ENCODE measurements around the gene NFKBIE.

The NFKBIE gene

GRCh38 chr6:44276667-44277640 is 11.6 kb upstream of the NFKBIE start:
- TF ChIP-seq CSRNP3 (CRISPR knock-in tag; IDR thresholded peaks at IDR 0.05) = no peak
- TF ChIP-seq ESRRG (CRISPR knock-in tag; IDR thresholded peaks at IDR 0.05) = no peak
- TF ChIP-seq TCF4 (CRISPR knock-in tag; IDR thresholded peaks at IDR 0.05; ENCODE audit: borderline replicate concordance) = no peak
- no peak for TF ChIP-seq OSR1 (CRISPR knock-in tag; IDR thresholded peaks at IDR 0.05)
- no peak for ATAC-seq

- ATAC-seq = no peak
- TF ChIP-seq PATZ1 (CRISPR knock-in tag; IDR thresholded peaks at IDR 0.05; ENCODE audit: borderline replicate concordance) (no peak), ZC3H10 (CRISPR knock-in tag; IDR thresholded peaks at IDR 0.05) (no peak), CSDC2 (CRISPR knock-in tag; IDR thresholded peaks at IDR 0.05) (no peak)
Measured at GRCh38 chr6:44275749-44276648, 10.6 kb upstream of the NFKBIE start.

GRCh38 chr6:44275271-44275748 is 10.0 kb upstream of the NFKBIE start:
- TF ChIP-seq ZNF8 (CRISPR knock-in tag; IDR thresholded peaks at IDR 0.05) = no peak
- ATAC-seq = no peak

- TF ChIP-seq RARB (CRISPR knock-in tag; IDR thresholded peaks at IDR 0.05) = no peak
- TF ChIP-seq ARNTL (CRISPR knock-in tag; IDR thresholded peaks at IDR 0.05; ENCODE audit: borderline replicate concordance, low read depth) = no peak
- no peak for TF ChIP-seq BACH2 (CRISPR knock-in tag; IDR thresholded peaks at IDR 0.05; ENCODE audit: borderline replicate concordance)
- no peak for TF ChIP-seq CREB5 (CRISPR knock-in tag; IDR thresholded peaks at IDR 0.05; ENCODE audit: low read depth)
- no peak for ATAC-seq
Measured at GRCh38 chr6:44273617-44274016, 8.3 kb upstream of the NFKBIE start.

- no peak for ATAC-seq
- no peak for TF ChIP-seq OSR1 (CRISPR knock-in tag; IDR thresholded peaks at IDR 0.05)
- TF ChIP-seq SNAI2 (CRISPR knock-in tag; IDR thresholded peaks at IDR 0.05) = no peak
- TF ChIP-seq PPARA (CRISPR knock-in tag; IDR thresholded peaks at IDR 0.05; ENCODE audit: borderline replicate concordance) = no peak
- no peak for TF ChIP-seq TSHZ2 (CRISPR knock-in tag; IDR thresholded peaks at IDR 0.05)
- no peak for TF ChIP-seq ZNF565 (CRISPR knock-in tag; conservative IDR thresholded peaks at IDR 0.05; ENCODE audit: low read depth)
- TF ChIP-seq CREB5 (CRISPR knock-in tag; IDR thresholded peaks at IDR 0.05; ENCODE audit: low read depth) = no peak
- no peak for TF ChIP-seq TOX (CRISPR knock-in tag; IDR thresholded peaks at IDR 0.05; ENCODE audit: borderline replicate concordance)
- no peak for TF ChIP-seq ISL1 (CRISPR knock-in tag; IDR thresholded peaks at IDR 0.05)
- no peak for TF ChIP-seq ARNTL (CRISPR knock-in tag; IDR thresholded peaks at IDR 0.05; ENCODE audit: borderline replicate concordance, low read depth)
- TF ChIP-seq ZC3H10 (CRISPR knock-in tag; IDR thresholded peaks at IDR 0.05) = no peak
- no peak for TF ChIP-seq RARB (CRISPR knock-in tag; IDR thresholded peaks at IDR 0.05)
Measured at GRCh38 chr6:44272999-44273566, 7.7 kb upstream of the NFKBIE start.

All from SK-N-SH treated with all-trans-retinoic acid at 6 μM for 48 hours (cell line).